Islet precursor cell (in vitro differentiated cells): ENCODE results near the gene ZNF337.
"Not testable (repeated sequence)": the region's sequence is repeated elsewhere in the genome, so short reads cannot be mapped to it uniquely, and the experiment has no call there.

Experiments used
- DNase-seq: peaks from one replicate; pipeline ENCODE4 v3.0.0-alpha.2; 2018

ZNF337 gene

GRCh38 chr20:25696371-25697131 is at the start of gene ZNF337:
Gene ZNF337, minus strand, starts transcription at chr20:25696853. Its CDS starts 10,436 bp downstream, at chr20:25686417.
- DNase-seq: peak; percentile 98

DNA sequence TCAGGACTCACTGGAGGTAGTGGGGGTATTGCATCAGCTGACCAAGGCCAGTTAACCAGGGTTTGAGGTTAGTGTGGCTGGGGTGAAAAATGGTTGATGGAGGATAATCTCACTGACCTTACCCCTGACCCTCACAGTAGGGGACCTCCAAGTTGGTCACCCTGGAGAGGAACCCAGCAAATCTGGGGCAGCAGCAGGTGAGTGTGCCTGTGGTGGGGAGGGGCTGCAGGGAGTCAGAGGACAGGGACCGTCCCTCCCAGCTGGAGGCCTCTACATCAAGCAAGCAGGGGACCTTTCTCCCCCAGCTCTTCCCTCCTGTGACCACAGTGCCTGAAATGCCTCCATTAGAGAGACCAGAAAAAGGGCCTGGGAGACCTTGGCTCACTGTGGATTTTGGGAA is 49.1 kb upstream of the ZNF337 start:
- DNase-seq: no peak

GRCh38 chr20:25745100-25745499 is 48.4 kb upstream of the ZNF337 start:
- DNase-seq: no peak

DNA sequence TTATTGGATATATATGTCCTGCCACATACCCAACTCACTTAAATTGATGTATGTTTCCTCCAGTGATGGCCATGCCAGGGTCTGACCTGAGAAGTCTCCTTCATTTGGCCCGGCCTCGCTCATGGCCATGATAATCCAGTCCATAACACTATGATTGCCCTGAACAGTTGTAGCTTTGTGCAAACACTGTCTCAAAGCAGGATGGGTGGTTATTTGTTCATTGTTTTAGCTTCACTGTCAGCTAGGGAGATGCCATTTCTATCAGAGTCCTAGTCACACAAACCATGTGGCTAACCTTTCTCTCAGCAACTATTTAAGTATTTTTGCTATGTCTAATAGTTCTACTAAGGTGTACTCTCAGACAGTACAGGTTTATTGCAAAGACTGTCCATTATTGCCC is 47.6 kb upstream of the ZNF337 start:
- DNase-seq: no peak

DNA sequence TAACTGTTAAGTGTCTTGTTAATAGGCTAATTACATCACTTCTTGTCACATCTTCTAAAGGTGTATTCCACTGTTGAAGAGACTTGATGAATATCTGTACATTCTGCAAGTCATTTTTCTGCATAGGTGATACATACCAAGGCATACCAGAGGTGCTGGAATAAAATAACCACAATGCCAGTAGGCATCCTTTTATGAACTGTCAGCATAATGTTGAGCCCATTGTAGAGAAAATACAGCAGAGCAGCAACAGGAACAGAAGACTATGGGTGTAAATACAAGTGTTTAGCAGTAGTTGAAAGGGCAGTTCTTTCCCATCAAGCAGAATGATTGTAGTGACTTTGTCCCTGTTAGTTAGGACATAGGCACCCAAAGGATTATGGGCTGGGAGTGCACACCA is 44.4 kb upstream of the ZNF337 start:
- no peak for DNase-seq

GRCh38 chr20:25739615-25740320 is 43.1 kb upstream of the ZNF337 start:
- DNase-seq: no peak

DNA sequence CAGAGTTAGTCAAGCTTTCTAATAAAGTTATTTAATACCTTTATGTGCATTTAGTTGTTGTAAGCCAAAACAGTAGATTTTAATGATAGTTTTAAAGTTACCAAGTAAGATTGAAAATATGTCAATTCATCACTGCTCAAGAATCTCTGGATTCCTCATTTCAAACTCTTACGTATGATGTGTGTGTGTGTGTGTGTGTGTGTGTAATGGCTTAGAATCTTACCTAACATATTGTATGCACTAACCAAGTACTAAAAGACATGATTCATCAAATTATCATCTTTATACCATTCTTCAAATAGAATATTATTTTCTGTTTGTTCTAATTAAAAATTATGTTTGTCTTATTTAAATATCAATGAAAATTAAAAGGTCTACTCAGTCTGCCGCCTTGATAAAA is 41.5 kb upstream of the ZNF337 start:
- DNase-seq: no peak

- no peak for DNase-seq
These were observed 37.2 kb upstream of the ZNF337 start for GRCh38 chr20:25733903-25734302.

DNA sequence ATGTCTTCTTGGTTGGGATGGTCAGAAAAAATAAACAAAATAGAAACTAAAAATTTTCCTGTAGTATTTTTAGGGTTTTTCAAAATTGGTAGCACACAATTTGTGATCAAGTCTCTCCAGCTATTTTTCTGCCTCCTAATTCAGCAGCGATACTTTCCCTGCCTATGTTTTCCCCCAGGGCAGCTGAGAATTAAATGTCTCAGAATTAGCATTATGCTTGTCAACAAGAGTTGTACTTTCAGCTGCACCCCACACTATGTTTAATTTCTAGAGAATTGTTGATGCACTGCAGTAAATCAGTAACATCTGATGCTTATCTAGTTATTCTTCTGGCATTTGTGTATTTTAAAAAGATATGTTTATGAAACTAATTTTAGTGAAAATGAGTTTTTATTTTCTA is 34.2 kb upstream of the ZNF337 start:
- no peak for DNase-seq

- no peak for DNase-seq
These were observed 29.7 kb upstream of the ZNF337 start for GRCh38 chr20:25726357-25726756.

DNA sequence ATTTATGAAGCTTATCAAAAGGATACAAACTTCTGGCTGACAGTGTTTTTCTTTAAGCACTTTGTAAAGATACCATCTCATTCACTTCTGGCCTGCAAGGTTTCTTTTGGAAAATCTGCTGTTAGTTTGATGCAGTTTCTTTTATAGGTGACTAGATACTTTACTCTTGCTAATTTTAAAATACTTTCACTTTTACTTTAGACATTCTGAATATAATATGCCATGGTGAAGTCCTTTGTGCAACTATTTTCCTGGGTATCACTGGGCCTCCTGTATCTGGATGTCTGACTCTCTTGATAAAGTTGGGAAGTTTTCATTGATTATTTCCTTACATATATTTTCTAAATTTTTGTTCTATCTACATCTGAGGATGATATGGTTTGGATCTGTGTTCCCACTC is 29.0 kb upstream of the ZNF337 start:
- no peak for DNase-seq

GRCh38 chr20:25723975-25724374 is 27.3 kb upstream of the ZNF337 start:
- no peak for DNase-seq

DNA sequence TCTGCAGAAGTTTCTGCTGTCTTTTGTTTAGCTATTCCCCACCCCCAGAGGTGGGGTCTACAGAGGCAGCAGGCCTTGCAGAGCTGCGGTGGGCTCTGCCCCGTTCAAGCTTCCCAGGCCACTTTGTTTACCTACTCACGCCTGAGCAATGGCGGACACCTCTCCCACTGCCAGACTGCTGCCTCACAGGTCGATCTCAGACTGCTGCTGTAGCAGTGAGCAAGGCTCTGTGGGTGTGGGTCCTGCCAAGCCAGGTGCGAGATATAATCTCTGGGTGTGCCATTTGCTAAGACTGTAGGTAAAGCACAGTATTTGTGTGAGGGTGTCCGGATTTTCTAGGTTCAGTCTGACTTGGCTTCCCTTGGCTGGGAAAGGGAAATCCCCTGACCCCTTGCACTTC is 23.6 kb upstream of the ZNF337 start:
- DNase-seq: peak; percentile 38

- DNase-seq: not testable (repeated sequence)
These were observed 22.5 kb upstream of the ZNF337 start for GRCh38 chr20:25718896-25719809.

DNA sequence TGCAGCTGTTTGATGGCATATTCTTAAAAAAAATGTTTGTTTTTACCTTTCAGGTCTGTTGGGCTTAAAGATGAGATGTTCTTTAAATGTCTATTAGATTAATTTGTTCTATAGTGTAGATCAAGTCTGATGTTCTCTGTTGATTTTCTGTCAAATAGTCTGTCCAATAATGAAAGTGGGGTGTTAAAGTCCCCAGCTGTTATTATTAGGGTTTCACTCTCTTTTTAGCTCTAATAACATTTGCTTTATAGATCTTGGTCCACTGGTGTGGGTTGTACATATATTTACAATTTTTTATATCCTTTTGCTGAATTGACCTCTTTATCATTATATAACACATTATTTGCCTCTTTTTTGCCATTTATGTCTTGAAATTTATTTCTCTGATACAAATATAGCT is 11.0 kb upstream of the ZNF337 start:
- no peak for DNase-seq

- no peak for DNase-seq
These were observed 10.1 kb upstream of the ZNF337 start for GRCh38 chr20:25706793-25707192.

- DNase-seq: no peak
These were observed 9.2 kb upstream of the ZNF337 start for GRCh38 chr20:25705830-25706351.

- not testable (repeated sequence) for DNase-seq
These were observed 7.7 kb upstream of the ZNF337 start for GRCh38 chr20:25704303-25704702.

GRCh38 chr20:25700835-25701234 is 4.2 kb upstream of the ZNF337 start:
- DNase-seq: not testable (repeated sequence)

GRCh38 chr20:25699914-25700313 is 3.3 kb upstream of the ZNF337 start:
- DNase-seq: no peak

DNA sequence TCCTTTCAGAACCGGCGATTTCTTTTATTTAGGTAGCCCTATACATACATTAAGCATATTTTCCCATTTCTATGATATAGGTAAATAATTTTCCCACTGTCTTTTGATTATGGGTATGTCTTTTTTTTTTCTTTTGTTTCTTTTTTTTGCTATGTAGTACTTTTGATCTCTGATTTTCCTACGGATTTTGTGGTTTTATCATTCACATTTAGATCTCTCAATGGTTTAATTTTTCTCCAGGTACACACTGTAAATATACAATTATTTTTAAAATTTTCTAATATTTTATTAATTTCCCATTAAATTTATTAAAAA is 436 bp upstream of the ZNF337 start:
- no peak for DNase-seq

DNA sequence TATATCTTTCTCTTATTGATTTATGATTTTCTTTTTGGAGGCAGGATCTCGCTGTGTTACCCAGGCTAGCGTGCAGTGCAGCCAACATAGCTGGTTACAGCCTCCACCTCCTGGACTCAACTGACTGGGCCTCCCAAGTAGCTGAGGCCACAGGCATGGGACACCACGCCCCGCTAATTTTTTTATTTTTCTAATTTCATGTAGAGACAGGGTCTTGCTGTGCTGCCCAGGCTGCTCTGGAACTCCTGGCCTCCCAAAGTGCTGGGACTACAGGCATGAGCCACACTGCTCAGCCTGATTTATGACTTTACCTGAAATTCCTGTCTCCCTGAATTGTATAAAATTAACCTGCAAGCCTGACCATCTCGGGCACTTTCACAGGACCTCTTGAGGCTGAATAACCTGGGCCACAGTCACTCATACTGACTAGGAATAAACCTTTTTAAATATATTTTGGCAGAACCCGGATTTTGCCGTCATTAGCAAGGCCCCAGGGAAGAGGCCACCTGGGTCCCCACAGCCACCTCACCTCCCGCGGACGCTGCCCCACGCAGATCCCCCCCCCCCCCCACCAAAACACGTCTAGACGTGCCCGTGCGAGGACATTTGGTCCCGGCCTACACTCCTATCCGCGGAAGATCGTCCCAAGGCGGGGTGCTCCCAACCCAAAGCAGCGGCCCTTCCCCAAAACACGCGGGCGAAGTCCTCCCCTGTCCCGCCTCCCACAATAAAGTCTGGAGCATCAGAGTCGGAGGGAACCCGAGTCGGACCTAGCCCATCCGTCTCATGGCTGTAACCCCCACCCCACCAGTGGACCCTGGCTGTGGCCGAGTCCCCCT is 902 bp downstream of the ZNF337 start:
- no peak for DNase-seq
